ENCODE measurements around the gene KCNQ5. TPM values are rescaled to one million over a fixed set of nuclear protein-coding genes. Genes with fewer than 3 reads are reported as not detected.

KCNQ5 gene
- total RNA-seq, 4 donors from 2014 or later: 0.57 to 4.4 (median 0.97) TPM

GRCh38 chr6:72953971-72954381 lies 332.1 kb downstream of the KCNQ5 start:
- no peak for DNase-seq
- Histone ChIP-seq H3K9me3 (no peaks in the 10 kb centered on the region), H3K27ac (no peak overlapping the region), H3K4me3 (no peak overlapping the region), H3K36me3 (no peaks in the 10 kb centered on the region), H3K4me1 (peaks cover 0 to 33% (median 0%) of the 10 kb centered on the region in 3 donors), H3K27me3 (no peaks in the 10 kb centered on the region)
- intact Hi-C loops (cut with DNase I): no loop called here
- WGBS, 2 donors: 22 to 34% methylated on average over 3 of the region's 3 CpGs
- TF ChIP-seq CTCF (IDR thresholded peaks at IDR 0.05): no peak

GRCh38 chr6:72954716-72955115 lies 332.9 kb downstream of the KCNQ5 start:
- Histone ChIP-seq H3K4me1 (peaks cover 0 to 33% (median 0%) of the 10 kb centered on the region in 3 donors), H3K27me3 (no peaks in the 10 kb centered on the region), H3K36me3 (no peaks in the 10 kb centered on the region), H3K9me3 (no peaks in the 10 kb centered on the region), H3K4me3 (no peak overlapping the region), H3K27ac (no peak overlapping the region)
- intact Hi-C loops (cut with DNase I): no loop called here
- no peak for DNase-seq
- 74 to 87% methylated on average over 3 to 4 of the region's 4 CpGs for WGBS, 2 donors
- TF ChIP-seq CTCF (IDR thresholded peaks at IDR 0.05) (no peak), POLR2A (IDR thresholded peaks at IDR 0.05) (no peak)

GRCh38 chr6:72955666-72956065 lies 333.8 kb downstream of the KCNQ5 start:
- intact Hi-C loops (cut with DNase I): no loop called here
- WGBS, 2 donors: 50 to 72% methylated on average over 2 of the region's 2 CpGs
- no peak for TF ChIP-seq CTCF (IDR thresholded peaks at IDR 0.05)
- no peak for TF ChIP-seq POLR2A (IDR thresholded peaks at IDR 0.05)

GRCh38 chr6:72956272-72956671 lies 334.4 kb downstream of the KCNQ5 start:
- Histone ChIP-seq H3K36me3 (no peaks in the 10 kb centered on the region), H3K27me3 (no peaks in the 10 kb centered on the region), H3K4me3 (no peak overlapping the region), H3K4me1 (peaks cover 0 to 20% (median 0%) of the 10 kb centered on the region in 3 donors), H3K9me3 (no peaks in the 10 kb centered on the region), H3K27ac (no peak overlapping the region)
- DNase-seq: no peak
- intact Hi-C loops (cut with DNase I): no loop called here
- 48 to 63% methylated on average over 1 of the region's 1 CpG for WGBS, 2 donors
- no peak for TF ChIP-seq POLR2A (IDR thresholded peaks at IDR 0.05)
- no peak for TF ChIP-seq CTCF (IDR thresholded peaks at IDR 0.05)

More at GRCh38 chr6:72955666-72956065, 333.8 kb downstream of the KCNQ5 start:
- no peaks in the 10 kb centered on the region for H3K9me3 ChIP-seq
- H3K4me1 ChIP-seq: peaks cover 0 to 24% (median 0%) of the 10 kb centered on the region in 3 donors
- H3K36me3 ChIP-seq: no peaks in the 10 kb centered on the region
- H3K4me3 ChIP-seq: no peak overlapping the region
- no peak for DNase-seq
- H3K27me3 ChIP-seq: no peaks in the 10 kb centered on the region
- no peak overlapping the region for H3K27ac ChIP-seq

GRCh38 chr6:72959821-72960220 lies 338.0 kb downstream of the KCNQ5 start:
- no peaks in the 10 kb centered on the region for H3K4me1 ChIP-seq
- H3K27me3 ChIP-seq: no peaks in the 10 kb centered on the region
- H3K4me3 ChIP-seq: no peak overlapping the region
- DNase-seq: no peak
- WGBS, 2 donors: 69 to 85% methylated on average over 2 of the region's 2 CpGs
- H3K36me3 ChIP-seq: no peaks in the 10 kb centered on the region
- no peak overlapping the region for H3K27ac ChIP-seq
- TF ChIP-seq POLR2A (IDR thresholded peaks at IDR 0.05) (no peak), CTCF (IDR thresholded peaks at IDR 0.05) (no peak)
- H3K9me3 ChIP-seq: no peaks in the 10 kb centered on the region
- intact Hi-C loops (cut with DNase I): no loop called here
